ENCODE results near the gene XPR1. TPM values are rescaled to one million over a fixed set of nuclear protein-coding genes. Genes with fewer than 3 reads are reported as not detected.
A peak's percentile ranks its signal among the peaks of the same experiment; 100 is the strongest.

Gene XPR1
- total and polyA plus RNA-seq, 2 of the 8 experiments (the other 6 are each of a cell fraction or from before 2014, with no cell fraction given): 28.6 to 43.9 TPM

- TF ChIP-seq E2F6 (IDR thresholded peaks at IDR 0.05) (peak; percentile 74), JUN (IDR thresholded peaks at IDR 0.05; ENCODE audit: low read depth, low read length) (no peak), KDM5A (IDR thresholded peaks at IDR 0.05; ENCODE audit: low read length) (no peak)
These were observed 257.5 kb downstream of the XPR1 start (continued) for GRCh38 chr1:180889325-180889724.

Data from H1 (cell line).